Measurements from ENCODE around the gene TIMM23. TPM values are rescaled to one million over a fixed set of nuclear protein-coding genes. Genes with fewer than 3 reads are reported as not detected.
A peak's percentile ranks its signal among the peaks of the same experiment; 100 is the strongest.
"Not testable (repeated sequence)": the region's sequence is repeated elsewhere in the genome, so short reads cannot be mapped to it uniquely, and the experiment has no call there.

TIMM23 gene
- total RNA-seq, 1 experiment from 2014 or later: 142 TPM

DNA sequence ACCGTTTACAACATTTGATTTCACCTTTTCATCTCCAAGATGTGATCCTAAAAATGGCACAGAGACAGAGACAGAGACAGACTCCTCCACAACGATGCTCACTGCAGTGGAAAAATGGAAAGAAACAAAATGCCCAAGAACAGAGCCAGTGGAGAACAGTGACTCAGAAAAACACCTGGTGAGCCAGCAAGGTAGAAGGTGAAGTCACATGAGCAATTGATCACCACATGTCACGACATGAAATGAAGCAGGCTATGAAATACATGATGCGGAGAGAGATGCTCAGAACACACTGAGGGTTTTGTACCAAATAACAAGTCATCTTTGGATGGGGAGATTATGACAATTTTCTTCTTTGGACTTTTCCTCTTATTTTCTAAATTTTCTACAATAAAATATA is 70.2 kb downstream of the TIMM23 start:
- Mint-ChIP-seq H3K4me1 (ENCODE audit: low read depth, unreplicated experiment) (peaks cover 4% of the 10 kb centered on the region), H3K27me3 (ENCODE audit: insufficient read depth, unreplicated experiment) (no peaks in the 10 kb centered on the region), H3K36me3 (ENCODE audit: insufficient read depth, unreplicated experiment) (peaks cover 6% of the 10 kb centered on the region), H3K27ac (ENCODE audit: unreplicated experiment) (no peak overlapping the region), H3K4me3 (ENCODE audit: unreplicated experiment) (no peak overlapping the region), H3K9me3 (ENCODE audit: unreplicated experiment) (no peaks in the 10 kb centered on the region)
- intact Hi-C loops (cut with micrococcal nuclease; ENCODE audit: unreplicated experiment): no loop called here
- Histone ChIP-seq H3K36me3 (ENCODE audit: control insufficient read depth, insufficient read depth, low read length) (no peaks in the 10 kb centered on the region), H3K4me1 (peaks cover 4% of the 10 kb centered on the region; the same call in 1 of the 2 replicates), H3K4me3 (ENCODE audit: low read depth, low read length) (no peak overlapping the region), H3K27me3 (replicated peaks; ENCODE audit: control insufficient read depth, insufficient read depth, low read length) (no peaks in the 10 kb centered on the region), H3K9me3 (no peaks in the 10 kb centered on the region)
- POLR2A ChIA-PET: no interaction called here
- CTCF ChIA-PET: no interaction called here
- no peak for DNase-seq
- no TSS peak for BruUV-seq (replicated peaks)
- no peak for TF ChIP-seq CTCF (IDR thresholded peaks at IDR 0.05; ENCODE audit: insufficient read depth in 1 of 2, low read depth in 1 of 2, low read length in 1 of 2, severe bottlenecking in 1 of 2, unreplicated experiment in 1 of 2)

DNA sequence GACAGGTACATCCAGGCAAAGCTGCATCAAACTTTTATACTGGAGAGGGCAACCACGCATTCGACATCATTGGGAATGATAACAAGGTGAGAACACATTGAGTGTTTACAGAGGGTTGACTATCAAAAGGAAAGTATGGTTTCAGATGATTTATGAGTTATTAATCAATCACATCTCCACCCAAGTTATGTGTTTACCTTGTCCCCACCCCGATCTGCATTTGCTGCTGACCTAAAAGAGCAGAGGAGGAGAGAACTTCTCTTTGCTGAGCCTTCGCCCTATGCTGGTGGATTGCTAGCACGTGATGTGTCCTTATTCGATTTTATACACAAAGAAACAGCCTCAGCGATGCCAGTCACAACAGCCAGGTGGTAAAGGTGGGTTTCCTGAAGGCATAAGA is 74.0 kb downstream of the TIMM23 start, which contains the start of gene MSMB:
MSMB (minus strand) TSS at position 9 of the 400 bp plus-strand sequence. CDS start 32 bp downstream, outside the sequence.
- TF ChIP-seq CTCF (IDR thresholded peaks at IDR 0.05; ENCODE audit: insufficient read depth in 1 of 2, low read depth in 1 of 2, low read length in 1 of 2, severe bottlenecking in 1 of 2, unreplicated experiment in 1 of 2): no peak
- POLR2A ChIA-PET: no interaction called here
- intact Hi-C loops (cut with micrococcal nuclease; ENCODE audit: unreplicated experiment): no loop called here
- peaks cover 6% of the 10 kb centered on the region for H3K4me1 ChIP-seq
- CTCF ChIA-PET: no interaction called here
- H3K9me3 ChIP-seq: no peaks in the 10 kb centered on the region
- Mint-ChIP-seq H3K9me3 (ENCODE audit: unreplicated experiment) (no peaks in the 10 kb centered on the region), H3K4me3 (ENCODE audit: unreplicated experiment) (no peak within 1 kb of the TSS), H3K27ac (ENCODE audit: unreplicated experiment) (no peak within 1 kb of the TSS), H3K4me1 (ENCODE audit: low read depth, unreplicated experiment) (peaks cover 7% of the 10 kb centered on the region), H3K36me3 (ENCODE audit: insufficient read depth, unreplicated experiment) (no peaks in the 10 kb centered on the region), H3K27me3 (ENCODE audit: insufficient read depth, unreplicated experiment) (no peaks in the 10 kb centered on the region)
- BruUV-seq (replicated peaks): no TSS peak
- DNase-seq: no peak
- H3K36me3 ChIP-seq (ENCODE audit: control insufficient read depth, insufficient read depth, low read length): no peaks in the 10 kb centered on the region
- no peaks in the 10 kb centered on the region for H3K27me3 ChIP-seq (replicated peaks; ENCODE audit: control insufficient read depth, insufficient read depth, low read length)
- H3K4me3 ChIP-seq (ENCODE audit: low read depth, low read length): no peak within 1 kb of the TSS

DNA sequence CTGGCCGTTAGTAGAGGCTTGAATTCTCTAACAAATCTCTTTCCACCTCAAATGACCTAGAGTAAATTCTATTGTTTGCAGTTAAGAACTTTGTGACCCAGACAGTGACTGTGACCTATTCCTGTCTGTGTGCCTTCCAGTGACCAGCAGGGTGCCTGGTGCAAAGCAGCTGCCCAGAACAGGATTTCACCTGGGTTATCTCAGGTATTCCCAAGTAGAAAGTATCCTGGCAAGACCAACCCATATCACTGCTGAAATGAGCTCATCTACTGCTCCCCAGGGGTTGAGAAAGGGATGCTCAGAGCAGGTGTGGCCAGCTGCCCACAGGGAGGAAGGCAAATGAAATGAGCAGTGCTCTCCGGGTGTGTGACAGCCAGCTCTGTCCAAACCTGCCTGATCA is 75.9 kb downstream of the TIMM23 start:
- Histone ChIP-seq H3K4me3 (ENCODE audit: low read depth, low read length) (no peak overlapping the region), H3K27me3 (replicated peaks; ENCODE audit: control insufficient read depth, insufficient read depth, low read length) (no peaks in the 10 kb centered on the region), H3K9me3 (no peaks in the 10 kb centered on the region), H3K4me1 (peaks cover 25% of the 10 kb centered on the region), H3K36me3 (ENCODE audit: control insufficient read depth, insufficient read depth, low read length) (no peaks in the 10 kb centered on the region)
- TF ChIP-seq CTCF (IDR thresholded peaks at IDR 0.05; ENCODE audit: insufficient read depth in 1 of 2, low read depth in 1 of 2, low read length in 1 of 2, severe bottlenecking in 1 of 2, unreplicated experiment in 1 of 2): peak; percentile 25 to 58
- CTCF ChIA-PET: interaction anchor here (0.6 to 1.0 kb wide), 2 partner anchors 16 to 31 kb away, joined by 3 read pairs; no protein-coding TSS in a partner anchor
- intact Hi-C loops (cut with micrococcal nuclease; ENCODE audit: unreplicated experiment): no loop called here
- POLR2A ChIA-PET: interaction anchor here (1.1 kb wide), 1 partner anchor 16 kb away, joined by 3 read pairs; no protein-coding TSS in a partner anchor
- H3K27me3 Mint-ChIP-seq (ENCODE audit: insufficient read depth, unreplicated experiment): no peaks in the 10 kb centered on the region
- H3K4me3 Mint-ChIP-seq (ENCODE audit: unreplicated experiment): no peak overlapping the region
- no peaks in the 10 kb centered on the region for H3K36me3 Mint-ChIP-seq (ENCODE audit: insufficient read depth, unreplicated experiment)
- no TSS peak for BruUV-seq (replicated peaks)
- H3K9me3 Mint-ChIP-seq (ENCODE audit: unreplicated experiment): no peaks in the 10 kb centered on the region
- no peak overlapping the region for H3K27ac Mint-ChIP-seq (ENCODE audit: unreplicated experiment)
- no peak for DNase-seq
- peaks cover 26% of the 10 kb centered on the region for H3K4me1 Mint-ChIP-seq (ENCODE audit: low read depth, unreplicated experiment)

- H3K27me3 ChIP-seq (replicated peaks; ENCODE audit: control insufficient read depth, insufficient read depth, low read length); CTCF ChIA-PET; H3K4me3 Mint-ChIP-seq (ENCODE audit: unreplicated experiment); POLR2A ChIA-PET; H3K4me3 ChIP-seq (ENCODE audit: low read depth, low read length); H3K36me3 ChIP-seq (ENCODE audit: control insufficient read depth, insufficient read depth, low read length); intact Hi-C loops (cut with micrococcal nuclease; ENCODE audit: unreplicated experiment); H3K27me3 Mint-ChIP-seq (ENCODE audit: insufficient read depth, unreplicated experiment); H3K27ac Mint-ChIP-seq (ENCODE audit: unreplicated experiment); DNase-seq; H3K9me3 Mint-ChIP-seq (ENCODE audit: unreplicated experiment); H3K36me3 Mint-ChIP-seq (ENCODE audit: insufficient read depth, unreplicated experiment); BruUV-seq (replicated peaks); H3K9me3 ChIP-seq: not testable (repeated sequence)
- H3K4me1 ChIP-seq: peaks cover 38% of the 10 kb centered on the region
- peaks cover 39% of the 10 kb centered on the region for H3K4me1 Mint-ChIP-seq (ENCODE audit: low read depth, unreplicated experiment)
Measured at GRCh38 chr10:46049497-46049831, 77.2 kb downstream of the TIMM23 start.
